Uterus (tissue), 4 donors: ENCODE data around the gene GPR132. TPM values are rescaled to one million over a fixed set of nuclear protein-coding genes. Genes with fewer than 3 reads are reported as not detected.

Source experiments
- DNase-seq, 2 donors: peaks; one replicate each; pipeline ENCODE4 v3.0.0-alpha.2; 2019 to 2020
- H3K27ac ChIP-seq, 2 donors: fragments of 200-600 bp; sonication (generic); 1 replicate in 1 of 2; 2 replicates in 1 of 2; pipeline ENCODE4 v1.5.1; 2016 to 2018
- H3K27me3 ChIP-seq, 2 donors: fragments of 200-600 bp; sonication (generic); one replicate each; pipeline ENCODE4 v1.5.1; 2018 to 2019; ENCODE audit warnings: control low read depth in 1 of 2
- H3K36me3 ChIP-seq, 2 donors: fragments of 200-600 bp; sonication (generic); one replicate each; pipeline ENCODE4 v1.5.1; 2019; ENCODE audit warnings: control low read depth in 1 of 2
- H3K4me1 ChIP-seq, 2 donors: fragments of 200-600 bp; sonication (generic); one replicate each; pipeline ENCODE4 v1.5.1; 2018 to 2019; ENCODE audit warnings: control low read depth in 1 of 2
- H3K4me3 ChIP-seq, 2 donors: fragments of 200-600 bp; sonication (generic); 1 replicate in 1 of 2; 2 replicates in 1 of 2; pipeline ENCODE4 v1.5.1; 2018 to 2019; ENCODE audit warnings: mild to moderate bottlenecking in 1 of 2
- H3K9me3 ChIP-seq, 2 donors: fragments of 200-600 bp; sonication (generic); one replicate each; pipeline ENCODE4 v1.5.1; 2019; ENCODE audit warnings: control low read depth in 1 of 2
- CTCF ChIP-seq, 4 experiments: fragments of 200-600 bp in 2 of 4; fragments of 450-650 bp in 2 of 4; sonication (generic) in 2 of 4; IDR thresholded peaks; one replicate each; pipeline ENCODE4 v1.5.1; 2016 to 2019; ENCODE audit warnings: antibody characterized with exemption in 4 of 4, mild to moderate bottlenecking in 2 of 4, moderate library complexity in 1 of 4
- POLR2A ChIP-seq, 2 donors: fragments of 450-650 bp; IDR thresholded peaks; one replicate each; pipeline ENCODE4 v1.6.1; 2016; ENCODE audit warnings: antibody characterized with exemption in 2 of 2, mild to moderate bottlenecking in 1 of 2, moderate library complexity in 1 of 2
- intact Hi-C: fragments of 100-400 bp; cut with DNase I; formaldehyde crosslinking; loops from one replicate; pipeline ENCODE4 v1.15.1; 2023; ENCODE audit warnings: low total_unique reads
- total RNA-seq, 4 donors: library from RNA; depleted of rRNA in 3 of 4; stranded (reverse); fragments of >200 nt in 3 of 4; gene quantifications; one replicate each; pipeline versions ENCODE4 v1.1.0 to v1.2.4, GENCODE V29; 2014 to 2023
- donor health status: DM: yes; HTN: yes; CAD: no.

Gene GPR132
- total RNA-seq, 4 donors from 2014 or later: 1.7 to 3.7 TPM; not detected in 2

GRCh38 chr14:105071326-105071725, 6.1 kb upstream of the GPR132 start:
- Histone ChIP-seq H3K9me3 (no peaks in the 10 kb centered on the region), H3K4me1 (peaks cover 0 to 4% of the 10 kb centered on the region in 2 donors), H3K4me3 (no peak overlapping the region), H3K27me3 (peaks cover 3 to 32% of the 10 kb centered on the region in 2 donors), H3K27ac (no peak overlapping the region), H3K36me3 (no peaks in the 10 kb centered on the region)
- TF ChIP-seq CTCF (IDR thresholded peaks at IDR 0.05): no peak
- no peak for TF ChIP-seq POLR2A (IDR thresholded peaks at IDR 0.05)
- intact Hi-C loops: no loop called here
- DNase-seq: no peak

GRCh38 chr14:105070760-105071137, 5.5 kb upstream of the GPR132 start:
- TF ChIP-seq POLR2A (IDR thresholded peaks at IDR 0.05) (no peak), CTCF (IDR thresholded peaks at IDR 0.05) (no peak)
- Histone ChIP-seq H3K27ac (no peak overlapping the region), H3K9me3 (no peaks in the 10 kb centered on the region), H3K27me3 (peaks cover 3 to 32% of the 10 kb centered on the region in 2 donors), H3K4me1 (no peaks in the 10 kb centered on the region), H3K36me3 (no peaks in the 10 kb centered on the region), H3K4me3 (no peak overlapping the region)
- no peak for DNase-seq
- intact Hi-C loops: no loop called here

- H3K36me3 ChIP-seq: no peaks in the 10 kb centered on the region
- TF ChIP-seq POLR2A (IDR thresholded peaks at IDR 0.05) (no peak), CTCF (IDR thresholded peaks at IDR 0.05) (no peak)
- H3K4me1 ChIP-seq: no peaks in the 10 kb centered on the region
- H3K27ac ChIP-seq: no peak overlapping the region
- no peak overlapping the region for H3K4me3 ChIP-seq
- DNase-seq: no peak
- intact Hi-C loops: no loop called here
- peaks cover 3 to 32% of the 10 kb centered on the region in 2 donors for H3K27me3 ChIP-seq
- no peaks in the 10 kb centered on the region for H3K9me3 ChIP-seq
These were observed 4.9 kb upstream of the GPR132 start for GRCh38 chr14:105069871-105070759.

- intact Hi-C loops: no loop called here
- Histone ChIP-seq H3K36me3 (no peaks in the 10 kb centered on the region), H3K4me3 (no peak overlapping the region), H3K9me3 (no peaks in the 10 kb centered on the region), H3K27me3 (peaks cover under 1 to 30% of the 10 kb centered on the region in 2 donors), H3K4me1 (no peaks in the 10 kb centered on the region), H3K27ac (no peak overlapping the region)
- TF ChIP-seq POLR2A (IDR thresholded peaks at IDR 0.05) (no peak), CTCF (IDR thresholded peaks at IDR 0.05) (no peak)
- no peak for DNase-seq
These were observed 4.3 kb upstream of the GPR132 start for GRCh38 chr14:105069522-105069870.

GRCh38 chr14:105068818-105069217, 3.6 kb upstream of the GPR132 start:
- Histone ChIP-seq H3K27ac (no peak overlapping the region), H3K9me3 (no peaks in the 10 kb centered on the region), H3K4me3 (no peak overlapping the region), H3K36me3 (no peaks in the 10 kb centered on the region), H3K27me3 (peaks cover 0 to 23% of the 10 kb centered on the region in 2 donors), H3K4me1 (no peaks in the 10 kb centered on the region)
- DNase-seq: no peak
- no peak for TF ChIP-seq POLR2A (IDR thresholded peaks at IDR 0.05)
- intact Hi-C loops: no loop called here
